Measurements from ENCODE around the gene MAGEB17. TPM values are rescaled to one million over a fixed set of nuclear protein-coding genes. Genes with fewer than 3 reads are reported as not detected.

The MAGEB17 gene
- total and polyA plus RNA-seq, 2 experiments from 2014 or later = 0.14 to 0.42 TPM

GRCh38 chrX:16141422-16142245 is 25.6 kb upstream of the MAGEB17 start:
- Histone ChIP-seq H3K27me3 (ENCODE audit: insufficient read depth) (no peaks in the 10 kb centered on the region), H3K27ac (ENCODE audit: low read depth) (no peak overlapping the region), H2AFZ (no peak overlapping the region), H4K20me1 (replicated peaks; ENCODE audit: insufficient read depth) (no peaks in the 10 kb centered on the region), H3K9me2 (ENCODE audit: insufficient read depth) (no peaks in the 10 kb centered on the region), H3K4me2 (no peak overlapping the region), H3K4me1 (ENCODE audit: insufficient read depth) (0 out of 2 replicates have a peak, but pooled peaks cover 4% of the 10 kb centered on the region), H3F3A (replicated peaks; ENCODE audit: low read depth) (no peaks in the 10 kb centered on the region), H3K36me3 (ENCODE audit: insufficient read depth) (no peaks in the 10 kb centered on the region), H3K4me3 (no peak overlapping the region), H3K79me2 (replicated peaks; ENCODE audit: insufficient read depth) (peaks cover 8% of the 10 kb centered on the region; the same call in 1 of the 2 replicates)
- ATAC-seq (no peak), DNase-seq (ENCODE audit: low spot score) (no peak)
- Mint-ChIP-seq H3K27ac (no peak overlapping the region), H3K4me3 (no peak overlapping the region), H3K9me3 (peaks cover 7% of the 10 kb centered on the region; the same call in 1 of the 3 replicates), H3K36me3 (ENCODE audit: low read depth) (peaks cover 7% of the 10 kb centered on the region; the same call in 1 of the 3 replicates), H3K27me3 (ENCODE audit: insufficient read depth, low read depth, poor library complexity) (no peaks in the 10 kb centered on the region), H3K4me1 (no peaks in the 10 kb centered on the region)
- TF ChIP-seq ZNF331 (CRISPR knock-in tag; IDR thresholded peaks at IDR 0.05; ENCODE audit: low read depth) = no peak
- TF ChIP-seq EZH2phosphoT487 (IDR thresholded peaks at IDR 0.05; ENCODE audit: unreplicated experiment) = no peak
- TF ChIP-seq EZH2 (IDR thresholded peaks at IDR 0.05; ENCODE audit: low read depth, unreplicated experiment) = no peak
- no peak for TF ChIP-seq REST (IDR thresholded peaks at IDR 0.05; ENCODE audit: unreplicated experiment)
- TF ChIP-seq ZNF114 (CRISPR knock-in tag; IDR thresholded peaks at IDR 0.05) = no peak
- no peak for TF ChIP-seq CREB1 (CRISPR knock-in tag; IDR thresholded peaks at IDR 0.05; ENCODE audit: low read depth)
- TF ChIP-seq NANOG (IDR thresholded peaks at IDR 0.05; ENCODE audit: borderline replicate concordance) = no peak
- no peak for TF ChIP-seq STAT1 (IDR thresholded peaks at IDR 0.05; ENCODE audit: unreplicated experiment)

GRCh38 chrX:16142246-16142558 is 25.1 kb upstream of the MAGEB17 start:
- peaks cover 7% of the 10 kb centered on the region; the same call in 1 of the 3 replicates for H3K9me3 Mint-ChIP-seq
- Histone ChIP-seq H3K4me3 (no peak overlapping the region), H3K27ac (ENCODE audit: low read depth) (no peak overlapping the region), H3K36me3 (ENCODE audit: insufficient read depth) (no peaks in the 10 kb centered on the region), H3K27me3 (ENCODE audit: insufficient read depth) (no peaks in the 10 kb centered on the region), H2AFZ (no peak overlapping the region), H3K4me1 (ENCODE audit: insufficient read depth) (0 out of 2 replicates have a peak, but pooled peaks cover 4% of the 10 kb centered on the region), H3K79me2 (replicated peaks; ENCODE audit: insufficient read depth) (peaks cover 8% of the 10 kb centered on the region; the same call in 1 of the 2 replicates), H3K9me2 (ENCODE audit: insufficient read depth) (no peaks in the 10 kb centered on the region), H3K4me2 (no peak overlapping the region), H4K20me1 (replicated peaks; ENCODE audit: insufficient read depth) (no peaks in the 10 kb centered on the region), H3F3A (replicated peaks; ENCODE audit: low read depth) (no peaks in the 10 kb centered on the region)
- H3K4me1 Mint-ChIP-seq = no peaks in the 10 kb centered on the region
- peaks cover 7% of the 10 kb centered on the region; the same call in 1 of the 3 replicates for H3K36me3 Mint-ChIP-seq (ENCODE audit: low read depth)
- TF ChIP-seq POLR2AphosphoS5 (IDR thresholded peaks at IDR 0.05; ENCODE audit: low read depth) = no peak
- TF ChIP-seq EZH2 (IDR thresholded peaks at IDR 0.05; ENCODE audit: low read depth, unreplicated experiment) = no peak
- no peak overlapping the region for H3K27ac Mint-ChIP-seq
- H3K4me3 Mint-ChIP-seq = no peak overlapping the region
- H3K27me3 Mint-ChIP-seq (ENCODE audit: insufficient read depth, low read depth, poor library complexity) = no peaks in the 10 kb centered on the region
- ATAC-seq (no peak), DNase-seq (ENCODE audit: low spot score) (no peak)
